Measurements from ENCODE around the gene FBN1. TPM values are rescaled to one million over a fixed set of nuclear protein-coding genes. Genes with fewer than 3 reads are reported as not detected.

FBN1 gene
- total RNA-seq, 1 donor from 2014 or later = 78.8 TPM

GRCh38 chr15:48672206-48672605 is 26.7 kb upstream of the FBN1 start:
- H3K9me3 Mint-ChIP-seq = no peaks in the 10 kb centered on the region
- no peak overlapping the region for H3K27ac ChIP-seq
- no peak for TF ChIP-seq EZH2 (IDR thresholded peaks at IDR 0.05)
- TF ChIP-seq EZH2phosphoT487 (IDR thresholded peaks at IDR 0.05) = no peak
- H3K4me3 Mint-ChIP-seq = no peak overlapping the region
- H4K20me1 ChIP-seq (ENCODE audit: low read depth) = no peaks in the 10 kb centered on the region
- no peak overlapping the region for H2AFZ ChIP-seq (replicated peaks)
- H3K9me3 ChIP-seq (ENCODE audit: low read depth) = no peaks in the 10 kb centered on the region
- no peaks in the 10 kb centered on the region for H3F3A ChIP-seq (ENCODE audit: low read depth)
- no peaks in the 10 kb centered on the region for H3K79me2 ChIP-seq (ENCODE audit: low read depth)
- peaks cover 4% of the 10 kb centered on the region for H3K27me3 Mint-ChIP-seq (ENCODE audit: insufficient read depth, low read depth)
- no peaks in the 10 kb centered on the region for H3K4me1 Mint-ChIP-seq
- no peaks in the 10 kb centered on the region for H3K27me3 ChIP-seq
- no peaks in the 10 kb centered on the region for H3K36me3 Mint-ChIP-seq
- no peaks in the 10 kb centered on the region for H3K36me3 ChIP-seq
- no peak overlapping the region for H3K4me2 ChIP-seq
- no peak for DNase-seq (ENCODE audit: low spot score)
- no peaks in the 10 kb centered on the region for H3K4me1 ChIP-seq
- no peak overlapping the region for H3K9ac ChIP-seq
- no peak overlapping the region for H3K4me3 ChIP-seq
- H3K27ac Mint-ChIP-seq = no peak overlapping the region

GRCh38 chr15:48671103-48672022 is 25.9 kb upstream of the FBN1 start:
- Histone ChIP-seq H3K36me3 (no peaks in the 10 kb centered on the region), H3K9me3 (ENCODE audit: low read depth) (no peaks in the 10 kb centered on the region), H3K4me1 (no peaks in the 10 kb centered on the region), H3K4me2 (no peak overlapping the region), H3F3A (ENCODE audit: low read depth) (no peaks in the 10 kb centered on the region), H2AFZ (replicated peaks) (no peak overlapping the region), H3K9ac (no peak overlapping the region), H3K4me3 (no peak overlapping the region), H3K27me3 (no peaks in the 10 kb centered on the region), H3K79me2 (ENCODE audit: low read depth) (no peaks in the 10 kb centered on the region), H3K27ac (no peak overlapping the region), H4K20me1 (ENCODE audit: low read depth) (no peaks in the 10 kb centered on the region)
- Mint-ChIP-seq H3K9me3 (no peaks in the 10 kb centered on the region), H3K4me3 (no peak overlapping the region), H3K4me1 (no peaks in the 10 kb centered on the region), H3K27me3 (ENCODE audit: insufficient read depth, low read depth) (peaks cover 4% of the 10 kb centered on the region), H3K27ac (no peak overlapping the region), H3K36me3 (no peaks in the 10 kb centered on the region)
- DNase-seq (ENCODE audit: low spot score) = no peak
- TF ChIP-seq CTCF (IDR thresholded peaks at IDR 0.05) = no peak
- TF ChIP-seq EZH2phosphoT487 (IDR thresholded peaks at IDR 0.05) = no peak
- TF ChIP-seq EZH2 (IDR thresholded peaks at IDR 0.05) = no peak

GRCh38 chr15:48667701-48668100 is 22.2 kb upstream of the FBN1 start:
- Mint-ChIP-seq H3K36me3 (no peaks in the 10 kb centered on the region), H3K9me3 (no peaks in the 10 kb centered on the region), H3K4me3 (no peak overlapping the region), H3K27me3 (ENCODE audit: insufficient read depth, low read depth) (peaks cover 4% of the 10 kb centered on the region), H3K27ac (no peak overlapping the region), H3K4me1 (no peaks in the 10 kb centered on the region)
- TF ChIP-seq EZH2phosphoT487 (IDR thresholded peaks at IDR 0.05) (no peak), EZH2 (IDR thresholded peaks at IDR 0.05) (no peak), CTCF (IDR thresholded peaks at IDR 0.05) (no peak)
- Histone ChIP-seq H2AFZ (replicated peaks) (no peak overlapping the region), H3K4me3 (no peak overlapping the region), H3K27ac (no peak overlapping the region), H3K9ac (no peak overlapping the region), H3K9me3 (ENCODE audit: low read depth) (no peaks in the 10 kb centered on the region), H4K20me1 (ENCODE audit: low read depth) (no peaks in the 10 kb centered on the region), H3K4me2 (no peak overlapping the region), H3K4me1 (no peaks in the 10 kb centered on the region), H3K27me3 (no peaks in the 10 kb centered on the region), H3K79me2 (ENCODE audit: low read depth) (no peaks in the 10 kb centered on the region), H3K36me3 (no peaks in the 10 kb centered on the region), H3F3A (ENCODE audit: low read depth) (no peaks in the 10 kb centered on the region)
- DNase-seq (ENCODE audit: low spot score) = no peak

- Histone ChIP-seq H3K79me2 (ENCODE audit: low read depth) (no peaks in the 10 kb centered on the region), H3K4me3 (no peak overlapping the region), H3F3A (ENCODE audit: low read depth) (no peaks in the 10 kb centered on the region), H2AFZ (replicated peaks) (no peak overlapping the region), H3K4me1 (no peaks in the 10 kb centered on the region), H3K27ac (no peak overlapping the region), H4K20me1 (ENCODE audit: low read depth) (no peaks in the 10 kb centered on the region), H3K9me3 (ENCODE audit: low read depth) (no peaks in the 10 kb centered on the region), H3K4me2 (no peak overlapping the region), H3K36me3 (no peaks in the 10 kb centered on the region), H3K9ac (no peak overlapping the region), H3K27me3 (no peaks in the 10 kb centered on the region)
- Mint-ChIP-seq H3K4me1 (no peaks in the 10 kb centered on the region), H3K4me3 (no peak overlapping the region), H3K36me3 (no peaks in the 10 kb centered on the region), H3K9me3 (peaks cover 2% of the 10 kb centered on the region), H3K27me3 (ENCODE audit: insufficient read depth, low read depth) (no peaks in the 10 kb centered on the region), H3K27ac (no peak overlapping the region)
- no peak for DNase-seq (ENCODE audit: low spot score)
- TF ChIP-seq EZH2 (IDR thresholded peaks at IDR 0.05) (no peak), CTCF (IDR thresholded peaks at IDR 0.05) (no peak), EZH2phosphoT487 (IDR thresholded peaks at IDR 0.05) (no peak)
These were observed 18.9 kb upstream of the FBN1 start for GRCh38 chr15:48664436-48664835.

Data from neural progenitor cell (in vitro differentiated cells).